SH-SY5Y (cell line): Measurements from ENCODE around the gene FNDC11.

Experiments used
- GATA2 ChIP-seq: IDR thresholded peaks from 2 replicates; pipeline ENCODE4 v1.6.1; 2011; ENCODE audit warnings: mild to moderate bottlenecking, low read depth, low read length
- GATA3 ChIP-seq: IDR thresholded peaks from 2 replicates; pipeline ENCODE4 v1.6.1; 2011; ENCODE audit warnings: low read depth, mild to moderate bottlenecking, low read length, moderate library complexity

- TF ChIP-seq GATA3 (no peak), GATA2 (no peak)
These were observed 19.5 kb upstream of the FNDC11 start for GRCh38 chr20:63534427-63534830.
